Measurements from ENCODE around the gene C1orf226. TPM values are rescaled to one million over a fixed set of nuclear protein-coding genes. Genes with fewer than 3 reads are reported as not detected.

Gene C1orf226
- total and polyA plus RNA-seq, 9 of the 15 experiments (the other 6 are each of a cell fraction or from before 2014, with no cell fraction given), result 0.10 to 1.4 (median 0.47) TPM

DNA sequence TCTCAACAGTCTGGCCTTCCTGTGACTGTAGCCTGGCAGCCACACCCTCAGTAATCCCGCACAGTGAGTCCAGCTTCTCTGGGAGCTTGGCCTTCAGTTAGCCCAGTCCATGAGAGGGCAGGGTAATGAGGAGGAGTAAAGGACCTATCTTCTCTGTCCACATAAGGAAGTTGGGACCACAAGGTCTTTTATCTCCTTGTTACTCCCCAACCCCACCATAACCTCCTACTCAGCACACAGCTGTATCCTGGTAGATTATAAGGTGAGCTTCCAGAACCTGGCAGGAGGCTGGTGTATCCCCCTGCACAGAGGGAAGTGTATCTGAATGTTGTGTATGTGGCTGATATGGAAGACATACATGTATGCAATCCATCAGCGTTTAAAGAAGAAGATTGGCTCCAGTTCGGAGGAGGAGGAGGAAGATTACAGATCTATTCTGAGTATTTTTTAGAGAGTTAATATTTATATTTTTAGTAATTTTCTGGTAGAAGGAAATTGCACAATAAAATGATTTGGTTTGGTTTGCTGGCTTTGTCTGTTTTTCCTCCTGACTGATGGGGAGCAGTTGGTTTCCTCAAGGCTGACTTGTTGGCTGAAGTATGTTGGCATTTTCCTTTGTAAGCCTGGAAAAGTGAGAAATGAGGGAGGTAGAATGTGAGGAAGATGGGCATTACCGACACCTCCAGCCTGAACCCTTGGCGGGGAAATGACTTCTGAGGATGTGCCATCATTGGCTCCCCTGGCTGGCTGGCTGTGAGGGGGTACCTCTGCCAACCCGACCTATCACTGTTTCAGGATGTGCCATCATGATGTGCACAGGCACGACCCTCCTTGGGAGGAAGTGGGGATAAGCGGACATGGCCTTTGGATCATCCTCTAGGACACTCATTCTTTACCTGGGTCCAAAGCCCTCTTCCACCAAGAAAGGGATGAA is 5.0 kb downstream of the C1orf226 start (continued):
- TF ChIP-seq, protein P1, sequence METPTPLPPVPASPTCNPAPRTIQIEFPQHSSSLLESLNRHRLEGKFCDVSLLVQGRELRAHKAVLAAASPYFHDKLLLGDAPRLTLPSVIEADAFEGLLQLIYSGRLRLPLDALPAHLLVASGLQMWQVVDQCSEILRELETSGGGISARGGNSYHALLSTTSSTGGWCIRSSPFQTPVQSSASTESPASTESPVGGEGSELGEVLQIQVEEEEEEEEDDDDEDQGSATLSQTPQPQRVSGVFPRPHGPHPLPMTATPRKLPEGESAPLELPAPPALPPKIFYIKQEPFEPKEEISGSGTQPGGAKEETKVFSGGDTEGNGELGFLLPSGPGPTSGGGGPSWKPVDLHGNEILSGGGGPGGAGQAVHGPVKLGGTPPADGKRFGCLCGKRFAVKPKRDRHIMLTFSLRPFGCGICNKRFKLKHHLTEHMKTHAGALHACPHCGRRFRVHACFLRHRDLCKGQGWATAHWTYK (CRISPR knock-in tag; IDR thresholded peaks at IDR 0.05), result 0 out of 2 replicates have a peak, but pooled peaks have one; percentile 42
- TF ChIP-seq POLR2A (conservative IDR thresholded peaks at IDR 0.05) (no peak), CHCHD3 (CRISPR knock-in tag; IDR thresholded peaks at IDR 0.05) (no peak), NR1H2 (CRISPR knock-in tag; IDR thresholded peaks at IDR 0.05) (no peak), SMAD1 (IDR thresholded peaks at IDR 0.05; ENCODE audit: low read depth, low read length, partially characterized antibody) (peak; percentile 94), NFATC3 (IDR thresholded peaks at IDR 0.05) (no peak), YY1 (IDR thresholded peaks at IDR 0.05; ENCODE audit: borderline replicate concordance in 1 of 3, control insufficient read depth in 1 of 3, extremely low read depth in 1 of 3, insufficient read depth in 3 of 3, insufficient read length in 1 of 3, insufficient replicate concordance in 2 of 3, low read depth in 1 of 3, low read length in 2 of 3) (no peak), SPI1 (IDR thresholded peaks at IDR 0.05; ENCODE audit: borderline replicate concordance, low read depth, low read length) (peak; percentile 23; the same call in 1 of the 2 replicates)
- TF ChIP-seq, protein P2, sequence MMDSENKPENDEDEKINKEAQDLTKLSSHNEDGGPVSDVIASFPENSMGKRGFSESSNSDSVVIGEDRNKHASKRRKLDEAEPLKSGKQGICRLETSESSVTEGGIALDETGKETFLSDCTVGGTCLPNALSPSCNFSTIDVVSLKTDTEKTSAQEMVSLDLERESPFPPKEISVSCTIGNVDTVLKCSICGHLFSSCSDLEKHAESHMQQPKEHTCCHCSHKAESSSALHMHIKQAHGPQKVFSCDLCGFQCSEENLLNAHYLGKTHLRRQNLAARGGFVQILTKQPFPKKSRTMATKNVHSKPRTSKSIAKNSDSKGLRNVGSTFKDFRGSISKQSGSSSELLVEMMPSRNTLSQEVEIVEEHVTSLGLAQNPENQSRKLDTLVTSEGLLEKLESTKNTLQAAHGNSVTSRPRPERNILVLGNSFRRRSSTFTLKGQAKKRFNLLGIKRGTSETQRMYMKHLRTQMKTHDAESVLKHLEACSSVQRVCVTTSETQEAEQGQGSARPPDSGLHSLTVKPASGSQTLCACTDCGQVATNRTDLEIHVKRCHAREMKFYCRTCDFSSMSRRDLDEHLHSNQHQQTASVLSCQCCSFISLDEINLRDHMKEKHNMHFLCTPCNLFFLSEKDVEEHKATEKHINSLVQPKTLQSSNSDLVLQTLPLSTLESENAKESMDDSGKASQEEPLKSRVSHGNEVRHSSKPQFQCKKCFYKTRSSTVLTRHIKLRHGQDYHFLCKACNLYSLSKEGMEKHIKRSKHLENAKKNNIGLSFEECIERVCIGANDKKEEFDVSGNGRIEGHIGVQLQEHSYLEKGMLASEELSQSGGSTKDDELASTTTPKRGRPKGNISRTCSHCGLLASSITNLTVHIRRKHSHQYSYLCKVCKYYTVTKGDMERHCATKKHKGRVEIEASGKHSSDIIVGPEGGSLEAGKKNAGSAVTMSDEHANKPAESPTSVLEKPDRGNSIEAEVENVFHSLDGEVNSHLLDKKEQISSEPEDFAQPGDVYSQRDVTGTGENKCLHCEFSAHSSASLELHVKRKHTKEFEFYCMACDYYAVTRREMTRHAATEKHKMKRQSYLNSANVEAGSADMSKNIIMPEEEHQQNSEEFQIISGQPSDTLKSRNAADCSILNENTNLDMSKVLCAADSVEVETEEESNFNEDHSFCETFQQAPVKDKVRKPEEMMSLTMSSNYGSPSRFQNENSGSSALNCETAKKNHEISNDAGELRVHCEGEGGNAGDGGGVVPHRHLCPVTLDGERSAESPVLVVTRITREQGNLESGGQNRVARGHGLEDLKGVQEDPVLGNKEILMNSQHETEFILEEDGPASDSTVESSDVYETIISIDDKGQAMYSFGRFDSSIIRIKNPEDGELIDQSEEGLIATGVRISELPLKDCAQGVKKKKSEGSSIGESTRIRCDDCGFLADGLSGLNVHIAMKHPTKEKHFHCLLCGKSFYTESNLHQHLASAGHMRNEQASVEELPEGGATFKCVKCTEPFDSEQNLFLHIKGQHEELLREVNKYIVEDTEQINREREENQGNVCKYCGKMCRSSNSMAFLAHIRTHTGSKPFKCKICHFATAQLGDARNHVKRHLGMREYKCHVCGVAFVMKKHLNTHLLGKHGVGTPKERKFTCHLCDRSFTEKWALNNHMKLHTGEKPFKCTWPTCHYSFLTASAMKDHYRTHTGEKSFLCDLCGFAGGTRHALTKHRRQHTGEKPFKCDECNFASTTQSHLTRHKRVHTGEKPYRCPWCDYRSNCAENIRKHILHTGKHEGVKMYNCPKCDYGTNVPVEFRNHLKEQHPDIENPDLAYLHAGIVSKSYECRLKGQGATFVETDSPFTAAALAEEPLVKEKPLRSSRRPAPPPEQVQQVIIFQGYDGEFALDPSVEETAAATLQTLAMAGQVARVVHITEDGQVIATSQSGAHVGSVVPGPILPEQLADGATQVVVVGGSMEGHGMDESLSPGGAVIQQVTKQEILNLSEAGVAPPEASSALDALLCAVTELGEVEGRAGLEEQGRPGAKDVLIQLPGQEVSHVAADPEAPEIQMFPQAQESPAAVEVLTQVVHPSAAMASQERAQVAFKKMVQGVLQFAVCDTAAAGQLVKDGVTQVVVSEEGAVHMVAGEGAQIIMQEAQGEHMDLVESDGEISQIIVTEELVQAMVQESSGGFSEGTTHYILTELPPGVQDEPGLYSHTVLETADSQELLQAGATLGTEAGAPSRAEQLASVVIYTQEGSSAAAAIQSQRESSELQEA (IDR thresholded peaks at IDR 0.05; ENCODE audit: low read depth), result no peak
- TF ChIP-seq, protein P3, sequence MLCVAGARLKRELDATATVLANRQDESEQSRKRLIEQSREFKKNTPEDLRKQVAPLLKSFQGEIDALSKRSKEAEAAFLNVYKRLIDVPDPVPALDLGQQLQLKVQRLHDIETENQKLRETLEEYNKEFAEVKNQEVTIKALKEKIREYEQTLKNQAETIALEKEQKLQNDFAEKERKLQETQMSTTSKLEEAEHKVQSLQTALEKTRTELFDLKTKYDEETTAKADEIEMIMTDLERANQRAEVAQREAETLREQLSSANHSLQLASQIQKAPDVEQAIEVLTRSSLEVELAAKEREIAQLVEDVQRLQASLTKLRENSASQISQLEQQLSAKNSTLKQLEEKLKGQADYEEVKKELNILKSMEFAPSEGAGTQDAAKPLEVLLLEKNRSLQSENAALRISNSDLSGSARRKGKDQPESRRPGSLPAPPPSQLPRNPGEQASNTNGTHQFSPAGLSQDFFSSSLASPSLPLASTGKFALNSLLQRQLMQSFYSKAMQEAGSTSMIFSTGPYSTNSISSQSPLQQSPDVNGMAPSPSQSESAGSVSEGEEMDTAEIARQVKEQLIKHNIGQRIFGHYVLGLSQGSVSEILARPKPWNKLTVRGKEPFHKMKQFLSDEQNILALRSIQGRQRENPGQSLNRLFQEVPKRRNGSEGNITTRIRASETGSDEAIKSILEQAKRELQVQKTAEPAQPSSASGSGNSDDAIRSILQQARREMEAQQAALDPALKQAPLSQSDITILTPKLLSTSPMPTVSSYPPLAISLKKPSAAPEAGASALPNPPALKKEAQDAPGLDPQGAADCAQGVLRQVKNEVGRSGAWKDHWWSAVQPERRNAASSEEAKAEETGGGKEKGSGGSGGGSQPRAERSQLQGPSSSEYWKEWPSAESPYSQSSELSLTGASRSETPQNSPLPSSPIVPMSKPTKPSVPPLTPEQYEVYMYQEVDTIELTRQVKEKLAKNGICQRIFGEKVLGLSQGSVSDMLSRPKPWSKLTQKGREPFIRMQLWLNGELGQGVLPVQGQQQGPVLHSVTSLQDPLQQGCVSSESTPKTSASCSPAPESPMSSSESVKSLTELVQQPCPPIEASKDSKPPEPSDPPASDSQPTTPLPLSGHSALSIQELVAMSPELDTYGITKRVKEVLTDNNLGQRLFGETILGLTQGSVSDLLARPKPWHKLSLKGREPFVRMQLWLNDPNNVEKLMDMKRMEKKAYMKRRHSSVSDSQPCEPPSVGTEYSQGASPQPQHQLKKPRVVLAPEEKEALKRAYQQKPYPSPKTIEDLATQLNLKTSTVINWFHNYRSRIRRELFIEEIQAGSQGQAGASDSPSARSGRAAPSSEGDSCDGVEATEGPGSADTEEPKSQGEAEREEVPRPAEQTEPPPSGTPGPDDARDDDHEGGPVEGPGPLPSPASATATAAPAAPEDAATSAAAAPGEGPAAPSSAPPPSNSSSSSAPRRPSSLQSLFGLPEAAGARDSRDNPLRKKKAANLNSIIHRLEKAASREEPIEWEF (CRISPR knock-in tag; IDR thresholded peaks at IDR 0.05), result no peak
